ENCODE results near the gene RELN.
"Not testable (repeated sequence)": the region's sequence is repeated elsewhere in the genome, so short reads cannot be mapped to it uniquely, and the experiment has no call there.

RELN gene

DNA sequence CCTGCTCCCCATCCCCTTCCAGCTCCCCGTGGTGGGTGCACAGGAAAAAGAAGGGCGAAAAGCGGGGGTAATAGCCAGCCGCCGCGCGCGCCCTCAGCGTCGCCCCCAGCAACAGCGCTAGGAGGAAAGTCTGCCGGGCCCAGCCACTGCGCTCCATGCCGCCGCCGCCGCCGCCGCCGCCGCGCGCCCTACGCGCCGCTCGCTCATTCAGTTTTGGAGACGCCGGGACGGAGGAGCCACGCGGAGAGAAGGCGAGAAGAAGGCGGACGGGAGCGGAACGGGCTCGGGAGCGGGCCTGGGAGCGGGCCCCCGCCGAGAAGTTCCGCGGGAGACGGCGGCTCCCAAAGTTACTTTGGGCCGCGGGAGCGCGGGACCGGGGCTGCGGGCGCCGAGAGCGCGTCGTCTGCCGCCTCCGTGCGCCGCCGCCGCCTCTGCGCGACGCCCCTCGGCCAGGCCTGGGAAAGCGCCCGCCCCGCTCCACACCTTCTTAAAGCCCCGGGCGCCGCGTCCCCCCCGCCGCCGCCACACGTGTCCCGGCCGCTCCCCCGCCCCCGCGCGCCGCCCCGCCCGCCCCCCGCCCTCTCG is at the start of gene RELN:
Gene RELN (minus strand): TSS at position 459 of the 585 bp plus-strand sequence. CDS start 302 bp downstream, at position 157.
- peak within 1 kb of the TSS; percentile 40 for H3K4me3 ChIP-seq (ENCODE audit: low read depth, low read length)
- in situ Hi-C loops (cut with HindIII; ENCODE audit: low sequenced_read_pairs) = no loop called here
- no peak for TF ChIP-seq CTCF (IDR thresholded peaks at IDR 0.05; ENCODE audit: low read depth, low read length)
- DNase-seq (ENCODE audit: low read depth, low spot score) = peak; percentile 40

DNA sequence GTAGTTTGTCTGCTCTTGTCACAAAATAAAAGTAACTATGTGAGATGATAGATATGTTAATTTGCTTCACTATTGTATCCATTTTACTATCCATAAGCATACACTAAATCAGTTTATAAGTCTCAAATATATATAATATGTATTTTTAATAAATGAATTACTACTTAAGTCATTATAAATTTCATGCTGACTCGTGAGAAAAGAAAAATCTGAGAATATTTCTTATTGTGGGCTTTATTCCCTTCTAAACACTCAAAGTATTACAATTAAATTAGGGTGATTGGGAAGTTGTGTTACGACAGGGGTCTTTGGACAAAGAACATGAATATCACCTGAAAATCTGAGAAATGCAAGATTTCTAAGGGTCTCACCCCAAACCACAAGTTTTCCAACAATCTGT is 48.7 kb upstream of the RELN start:
- no peak for DNase-seq (ENCODE audit: low read depth, low spot score)
- TF ChIP-seq CTCF (IDR thresholded peaks at IDR 0.05; ENCODE audit: low read depth, low read length) = no peak
- H3K4me3 ChIP-seq (ENCODE audit: low read depth, low read length) = no peak overlapping the region
- in situ Hi-C loops (cut with HindIII; ENCODE audit: low sequenced_read_pairs) = no loop called here

DNA sequence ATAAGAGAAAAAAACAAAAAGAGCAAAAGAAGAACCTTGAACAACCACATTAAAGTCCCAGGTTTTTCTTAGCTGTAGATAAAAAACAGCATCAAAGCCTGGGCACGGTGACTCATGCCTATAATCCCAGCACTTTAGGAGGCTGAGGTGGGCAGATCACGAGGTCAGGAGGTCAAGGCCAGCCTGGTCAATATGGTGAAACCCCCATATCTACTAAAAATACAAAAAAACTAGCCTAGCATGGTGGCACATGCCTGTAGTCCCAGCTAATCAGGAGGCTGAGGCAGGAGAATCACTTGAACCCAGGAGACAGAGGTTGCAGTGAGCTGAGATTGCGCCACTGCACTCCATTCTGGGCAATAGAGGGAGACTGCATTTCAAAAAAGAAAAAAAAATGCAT is 47.4 kb upstream of the RELN start:
- in situ Hi-C loops (cut with HindIII; ENCODE audit: low sequenced_read_pairs); H3K4me3 ChIP-seq (ENCODE audit: low read depth, low read length); DNase-seq (ENCODE audit: low read depth, low spot score): not testable (repeated sequence)

DNA sequence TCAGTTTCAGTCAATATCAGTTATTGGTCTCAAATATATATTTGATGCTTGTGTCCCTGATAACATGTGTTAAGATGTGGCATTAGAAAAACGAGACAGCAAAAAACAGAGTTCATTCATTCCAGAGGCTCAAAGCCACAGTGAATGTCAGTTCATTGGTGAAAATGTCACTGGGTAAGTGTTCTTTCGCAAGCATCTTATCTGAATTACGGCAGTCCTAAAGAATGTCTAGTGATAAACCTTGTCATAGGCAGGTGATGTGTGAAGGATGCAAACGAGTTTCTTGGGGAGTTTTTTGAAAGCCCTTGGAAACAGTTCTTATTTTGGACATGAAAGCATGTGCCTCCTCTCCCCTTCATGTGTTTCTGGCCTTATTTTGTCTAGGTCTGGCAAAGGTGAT is 45.9 kb upstream of the RELN start:
- no peak for TF ChIP-seq CTCF (IDR thresholded peaks at IDR 0.05; ENCODE audit: low read depth, low read length)
- H3K4me3 ChIP-seq (ENCODE audit: low read depth, low read length) = no peak overlapping the region
- in situ Hi-C loops (cut with HindIII; ENCODE audit: low sequenced_read_pairs) = no loop called here
- no peak for DNase-seq (ENCODE audit: low read depth, low spot score)

- in situ Hi-C loops (cut with HindIII; ENCODE audit: low sequenced_read_pairs) = no loop called here
- no peak for DNase-seq (ENCODE audit: low read depth, low spot score)
- no peak for TF ChIP-seq CTCF (IDR thresholded peaks at IDR 0.05; ENCODE audit: low read depth, low read length)
- no peak overlapping the region for H3K4me3 ChIP-seq (ENCODE audit: low read depth, low read length)
These were observed 45.2 kb upstream of the RELN start for GRCh38 chr7:104034679-104035078.

GRCh38 chr7:104033837-104034236 is 44.4 kb upstream of the RELN start:
- H3K4me3 ChIP-seq (ENCODE audit: low read depth, low read length) = no peak overlapping the region
- DNase-seq (ENCODE audit: low read depth, low spot score) = no peak
- in situ Hi-C loops (cut with HindIII; ENCODE audit: low sequenced_read_pairs) = no loop called here
- no peak for TF ChIP-seq CTCF (IDR thresholded peaks at IDR 0.05; ENCODE audit: low read depth, low read length)

- TF ChIP-seq CTCF (IDR thresholded peaks at IDR 0.05; ENCODE audit: low read depth, low read length) = no peak
- in situ Hi-C loops (cut with HindIII; ENCODE audit: low sequenced_read_pairs) = no loop called here
- no peak for DNase-seq (ENCODE audit: low read depth, low spot score)
- H3K4me3 ChIP-seq (ENCODE audit: low read depth, low read length) = no peak overlapping the region
These were observed 43.0 kb upstream of the RELN start for GRCh38 chr7:104032486-104032885.

Measured in astrocyte of the spinal cord (primary cell).